Sigmoid colon (tissue), 7 donors: ENCODE results near the gene PCGF2. TPM values are rescaled to one million over a fixed set of nuclear protein-coding genes. Genes with fewer than 3 reads are reported as not detected.

ENCODE experiments used
- DNase-seq: peaks from one replicate; pipeline ENCODE4 v3.0.0-alpha.2; 2019
- H3K27ac ChIP-seq, 4 donors: fragments of 200-600 bp; sonication (generic); one replicate each; pipeline ENCODE4 v1.5.1; 2016 to 2019; ENCODE audit warnings: mild to moderate bottlenecking in 1 of 4
- H3K27me3 ChIP-seq, 3 donors: fragments of 200-600 bp; sonication (generic); one replicate each; pipeline ENCODE4 v1.5.1; 2019; ENCODE audit warnings: mild to moderate bottlenecking in 1 of 3
- H3K36me3 ChIP-seq, 4 donors: fragments of 200-600 bp; sonication (generic); one replicate each; pipeline ENCODE4 v1.5.1; 2016 to 2019
- H3K4me1 ChIP-seq, 4 donors: fragments of 200-600 bp; sonication (generic); one replicate each; pipeline ENCODE4 v1.5.1; 2017 to 2019
- H3K4me3 ChIP-seq, 4 donors: fragments of 200-600 bp; sonication (generic); one replicate each; pipeline ENCODE4 v1.5.1; 2017 to 2019; ENCODE audit warnings: mild to moderate bottlenecking in 2 of 4, moderate library complexity in 1 of 4
- H3K9me3 ChIP-seq, 4 donors: fragments of 200-600 bp in 3 of 4; sonication (generic) in 3 of 4; one replicate each; pipeline versions ENCODE4 v1.5.1 to v1.6.1; 2013 to 2019
- CTCF ChIP-seq, 4 experiments: fragments of 450-650 bp in 3 of 4; fragments of 200-600 bp in 1 of 4; IDR thresholded peaks; one replicate each; pipeline ENCODE4 v1.5.1; 2016 to 2019; ENCODE audit warnings: antibody characterized with exemption in 4 of 4, mild to moderate bottlenecking in 3 of 4, moderate library complexity in 2 of 4
- EP300 ChIP-seq, 4 donors: sonication (generic); formaldehyde crosslinking; IDR thresholded peaks; one replicate each; pipeline ENCODE4 v1.6.1; 2017; ENCODE audit warnings: antibody characterized with exemption in 4 of 4
- POLR2A ChIP-seq, 2 donors: fragments of 450-650 bp; IDR thresholded peaks; one replicate each; pipeline ENCODE4 v1.6.1; 2016; ENCODE audit warnings: antibody characterized with exemption in 2 of 2, mild to moderate bottlenecking in 2 of 2, moderate library complexity in 2 of 2
- POLR2AphosphoS5 ChIP-seq, 4 donors: sonication (generic); formaldehyde crosslinking; IDR thresholded peaks; one replicate each; pipeline ENCODE4 v1.6.1; 2017; ENCODE audit warnings: antibody characterized with exemption in 4 of 4
- WGBS, 2 donors: extraction: QIAGEN DNeasy Blood & Tissue Kit; methylation state at CpG; one replicate each; pipeline ENCODE4 v1.1.7; 2013; 5-methylcytosine and 5-hydroxymethylcytosine counted together
- intact Hi-C: fragments of 100-400 bp; cut with DNase I; formaldehyde crosslinking; loops from one replicate; pipeline ENCODE4 v1.15.1; 2023
- polyA plus RNA-seq, 3 donors: library from polyadenylated mRNA; stranded (reverse); fragments of 200-250 nt; gene quantifications; one replicate each; pipeline ENCODE4 v1.2.3, GENCODE V29; 2013
- total RNA-seq, 4 donors: library from RNA; depleted of rRNA; stranded (reverse); fragments of >200 nt; gene quantifications; one replicate each; pipeline ENCODE4 v1.1.0, GENCODE V29; 2016
- donor health status: healthy with polysubstance abuse.
- donor health status: Bipolar disorder and iron deficiency.
- donor health status: healthy.

PCGF2 gene
- total and polyA plus RNA-seq, 7 donors = 4.3 to 32.6 (median 8.9) TPM

GRCh38 chr17:38710604-38710962 lies 37.6 kb downstream of the PCGF2 start:
- DNase-seq = no peak
- no peak for TF ChIP-seq POLR2AphosphoS5 (IDR thresholded peaks at IDR 0.05)
- TF ChIP-seq CTCF (IDR thresholded peaks at IDR 0.05) = no peak
- no peak for TF ChIP-seq POLR2A (IDR thresholded peaks at IDR 0.05)
- no peak for TF ChIP-seq EP300 (IDR thresholded peaks at IDR 0.05)
- Histone ChIP-seq H3K27ac (no peak overlapping the region), H3K9me3 (no peaks in the 10 kb centered on the region), H3K36me3 (peaks cover 2 to 86% (median 39%) of the 10 kb centered on the region in 4 donors), H3K4me1 (peaks cover 0 to 21% (median 16%) of the 10 kb centered on the region in 4 donors), H3K4me3 (no peak overlapping the region), H3K27me3 (no peaks in the 10 kb centered on the region)
- 95% methylated on average over 3 of the region's 3 CpGs for WGBS, 2 donors
- intact Hi-C loops = no loop called here

DNA sequence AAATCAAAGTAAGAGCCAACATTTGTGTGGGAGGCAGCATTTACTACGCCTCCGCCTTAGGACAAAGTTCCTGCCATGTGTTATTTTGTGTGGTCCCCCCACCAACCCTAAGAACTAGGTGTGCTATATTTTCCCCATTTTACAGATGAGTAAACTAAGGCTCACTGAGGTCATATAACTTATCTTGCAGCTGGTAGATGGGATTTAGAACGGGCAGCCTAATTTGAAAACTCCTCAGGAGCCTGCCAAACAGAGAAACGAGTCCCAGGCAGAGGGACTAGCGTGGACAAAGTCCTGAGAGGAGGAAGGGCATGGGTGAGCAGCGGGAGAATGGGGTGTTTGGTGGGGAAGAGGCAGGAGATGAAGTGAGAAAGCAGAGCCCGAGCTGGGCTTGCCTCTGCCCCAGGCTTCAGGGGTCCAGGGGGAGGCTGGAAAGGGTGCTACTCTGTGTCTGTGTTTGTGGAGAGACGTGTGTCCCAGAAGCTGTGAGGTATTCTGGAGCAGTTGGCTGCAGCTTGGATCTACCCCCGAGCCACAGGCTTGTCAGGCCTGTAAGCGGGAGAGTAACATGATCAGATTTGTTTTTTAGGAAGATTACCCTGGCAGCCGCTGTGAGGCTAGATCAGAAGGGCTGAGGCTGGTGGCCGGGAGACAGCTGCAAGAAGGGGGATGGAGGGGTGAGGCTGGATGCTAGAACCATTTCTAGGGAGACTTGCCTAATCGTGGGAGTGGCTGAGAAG lies 38.1 kb downstream of the PCGF2 start:
- no peak overlapping the region for H3K27ac ChIP-seq
- no peak for DNase-seq
- intact Hi-C loops = no loop called here
- no peak overlapping the region for H3K4me3 ChIP-seq
- H3K36me3 ChIP-seq = peaks cover 0 to 80% (median 34%) of the 10 kb centered on the region in 4 donors
- TF ChIP-seq CTCF (IDR thresholded peaks at IDR 0.05) (no peak), EP300 (IDR thresholded peaks at IDR 0.05) (no peak), POLR2AphosphoS5 (IDR thresholded peaks at IDR 0.05) (no peak), POLR2A (IDR thresholded peaks at IDR 0.05) (no peak)
- H3K9me3 ChIP-seq = no peaks in the 10 kb centered on the region
- no peaks in the 10 kb centered on the region for H3K27me3 ChIP-seq
- WGBS, 2 donors = 81 to 85% methylated on average over 13 of the region's 13 CpGs
- peaks cover 0 to 21% (median 16%) of the 10 kb centered on the region in 4 donors for H3K4me1 ChIP-seq

GRCh38 chr17:38709104-38709820 lies 38.9 kb downstream of the PCGF2 start:
- no peak for DNase-seq
- intact Hi-C loops = no loop called here
- Histone ChIP-seq H3K36me3 (peaks cover 0 to 73% (median 33%) of the 10 kb centered on the region in 4 donors), H3K27me3 (no peaks in the 10 kb centered on the region), H3K4me1 (peaks cover 0 to 26% (median 16%) of the 10 kb centered on the region in 4 donors), H3K27ac (no peak overlapping the region), H3K9me3 (no peaks in the 10 kb centered on the region), H3K4me3 (no peak overlapping the region)
- WGBS, 2 donors = 91 to 93% methylated on average over 18 of the region's 18 CpGs
- TF ChIP-seq POLR2AphosphoS5 (IDR thresholded peaks at IDR 0.05) = no peak
- no peak for TF ChIP-seq CTCF (IDR thresholded peaks at IDR 0.05)

DNA sequence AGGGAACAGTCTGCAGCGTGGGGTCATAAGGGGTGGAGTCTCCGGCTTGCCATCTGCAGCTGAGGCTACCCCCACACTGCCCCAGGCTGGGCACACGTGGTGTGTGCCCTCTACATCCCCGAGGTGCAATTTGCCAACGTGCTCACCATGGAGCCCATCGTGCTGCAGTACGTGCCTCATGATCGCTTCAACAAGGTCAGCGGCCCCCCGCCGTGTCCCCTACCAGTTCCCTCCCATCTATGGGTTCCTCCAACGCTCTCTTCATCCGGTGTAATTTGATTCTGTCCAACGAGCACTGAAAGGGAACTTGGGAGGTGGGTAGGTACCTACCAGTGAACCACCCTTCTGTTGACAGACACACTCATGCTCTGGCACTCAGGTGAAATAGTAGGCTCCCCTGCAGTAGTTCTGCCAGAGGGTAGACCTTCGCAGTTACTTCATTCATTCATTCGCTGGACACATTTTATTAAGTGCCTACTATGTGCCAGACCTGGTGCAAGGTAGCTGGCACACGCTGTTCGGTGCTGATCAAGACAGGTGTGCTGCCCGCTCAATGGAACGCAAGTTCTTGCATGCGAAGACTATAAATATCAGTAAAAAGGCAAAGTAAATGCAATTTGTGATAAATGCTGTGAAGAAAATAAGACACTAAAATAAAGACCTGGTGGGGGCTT lies 40.3 kb downstream of the PCGF2 start:
- Histone ChIP-seq H3K27me3 (no peaks in the 10 kb centered on the region), H3K4me3 (no peak overlapping the region), H3K27ac (no peak overlapping the region), H3K9me3 (no peaks in the 10 kb centered on the region), H3K36me3 (peaks cover 0 to 58% (median 29%) of the 10 kb centered on the region in 4 donors), H3K4me1 (peaks cover 0 to 39% (median 23%) of the 10 kb centered on the region in 4 donors)
- DNase-seq = no peak
- intact Hi-C loops = loop anchor here (2.0 kb wide), 1 partner anchor 21 kb away; no protein-coding TSS in a partner anchor
- TF ChIP-seq POLR2A (IDR thresholded peaks at IDR 0.05) (no peak), POLR2AphosphoS5 (IDR thresholded peaks at IDR 0.05) (no peak), CTCF (IDR thresholded peaks at IDR 0.05) (no peak), EP300 (IDR thresholded peaks at IDR 0.05) (no peak)
- WGBS, 2 donors = 84 to 87% methylated on average over 21 of the region's 21 CpGs
